Liver (tissue), 9 donors: Measurements from ENCODE around the gene MIDN. TPM values are rescaled to one million over a fixed set of nuclear protein-coding genes. Genes with fewer than 3 reads are reported as not detected.

ENCODE experiments used
- DNase-seq: peaks from one replicate; pipeline ENCODE4 v3.0.0-alpha.2; 2017; ENCODE audit warnings: low spot score
- H3K27ac ChIP-seq, 2 donors: one replicate each; pipeline ENCODE4 v1.7.0; 2013; ENCODE audit warnings: inconsistent platforms in 2 of 2, low read length in 2 of 2, control low read depth in 1 of 2, low read depth in 1 of 2, mild to moderate bottlenecking in 1 of 2
- H3K27me3 ChIP-seq, 4 donors: one replicate each; pipeline versions ENCODE4 v1.6.1 to v1.7.0; 2013; ENCODE audit warnings: low read length in 3 of 4, inconsistent platforms in 1 of 4, mild to moderate bottlenecking in 1 of 4, moderate library complexity in 1 of 4; ENCODE audit not compliant: control insufficient read depth in 4 of 4, insufficient read depth in 4 of 4
- H3K36me3 ChIP-seq, 4 donors: one replicate each; pipeline versions ENCODE4 v1.6.1 to v1.7.0; 2013; ENCODE audit warnings: low read length in 3 of 4, mild to moderate bottlenecking in 3 of 4, low read depth in 1 of 4, moderate library complexity in 1 of 4; ENCODE audit not compliant: control insufficient read depth in 4 of 4, insufficient read depth in 3 of 4
- H3K4me1 ChIP-seq, 4 donors: one replicate each; pipeline versions ENCODE4 v1.6.1 to v1.7.0; 2013; ENCODE audit warnings: low read length in 3 of 4, mild to moderate bottlenecking in 3 of 4, moderate library complexity in 1 of 4; ENCODE audit not compliant: control insufficient read depth in 4 of 4, insufficient read depth in 4 of 4
- H3K4me3 ChIP-seq, 3 donors: one replicate each; pipeline versions ENCODE4 v1.6.1 to v1.7.0; 2013; ENCODE audit warnings: low read length in 3 of 3, control low read depth in 1 of 3, low read depth in 1 of 3, mild to moderate bottlenecking in 1 of 3
- H3K9ac ChIP-seq, 2 donors: one replicate each; pipeline ENCODE4 v1.7.0; 2013; ENCODE audit warnings: low read length in 2 of 2, mild to moderate bottlenecking in 2 of 2, moderate library complexity in 2 of 2, control low read depth in 1 of 2, low read depth in 1 of 2
- H3K9me3 ChIP-seq, 4 donors: one replicate each; pipeline versions ENCODE4 v1.6.1 to v1.7.0; 2013; ENCODE audit warnings: low read length in 3 of 4; ENCODE audit not compliant: control insufficient read depth in 4 of 4
- ATF3 ChIP-seq: IDR thresholded peaks from 2 replicates; pipeline ENCODE4 v1.6.1; 2016; ENCODE audit warnings: antibody characterized with exemption
- CTCF ChIP-seq: fragments of 150-350 bp; IDR thresholded peaks from 2 replicates; pipeline ENCODE4 v1.5.1; 2017; ENCODE audit warnings: improper control_type of control experiment, low read depth, low read length; ENCODE audit not compliant: missing input control
- EGR1 ChIP-seq, 2 donors: IDR thresholded peaks; 2 replicates each; pipeline ENCODE4 v1.6.1; 2016 to 2018; ENCODE audit warnings: antibody characterized with exemption in 2 of 2, low read depth in 2 of 2
- FOXA1 ChIP-seq: IDR thresholded peaks from 2 replicates; pipeline ENCODE4 v1.6.1; 2016; ENCODE audit warnings: antibody characterized with exemption
- FOXA2 ChIP-seq: IDR thresholded peaks from 2 replicates; pipeline ENCODE4 v1.6.1; 2016; ENCODE audit warnings: antibody characterized with exemption
- GABPA ChIP-seq, 2 donors: IDR thresholded peaks in 1 of 2; conservative IDR thresholded peaks in 1 of 2; 2 replicates each; pipeline ENCODE4 v1.6.1; 2016; ENCODE audit warnings: antibody characterized with exemption in 2 of 2, mild to moderate bottlenecking in 1 of 2, moderate library complexity in 1 of 2
- HNF4A ChIP-seq, 2 donors: conservative IDR thresholded peaks; 2 replicates each; pipeline ENCODE4 v1.6.1; 2016; ENCODE audit warnings: antibody characterized with exemption in 2 of 2, mild to moderate bottlenecking in 2 of 2
- HNF4G ChIP-seq: IDR thresholded peaks from 2 replicates; pipeline ENCODE4 v1.6.1; 2016; ENCODE audit warnings: antibody characterized with exemption
- JUND ChIP-seq, 2 donors: IDR thresholded peaks; 2 replicates each; pipeline ENCODE4 v1.6.1; 2016; ENCODE audit warnings: antibody characterized with exemption in 2 of 2
- NR2F2 ChIP-seq: IDR thresholded peaks from 2 replicates; pipeline ENCODE4 v1.6.1; 2016; ENCODE audit warnings: antibody characterized with exemption
- RAD21 ChIP-seq, 2 donors: IDR thresholded peaks; 2 replicates each; pipeline ENCODE4 v1.6.1; 2016; ENCODE audit warnings: antibody characterized with exemption in 2 of 2, mild to moderate bottlenecking in 2 of 2
- RXRA ChIP-seq, 2 donors: IDR thresholded peaks; 2 replicates each; pipeline ENCODE4 v1.6.1; 2017 to 2018; ENCODE audit warnings: antibody characterized with exemption in 2 of 2, mild to moderate bottlenecking in 1 of 2
- SP1 ChIP-seq: IDR thresholded peaks from 2 replicates; pipeline ENCODE4 v1.6.1; 2018; ENCODE audit warnings: antibody characterized with exemption, mild to moderate bottlenecking
- TAF1 ChIP-seq: conservative IDR thresholded peaks from 2 replicates; pipeline ENCODE4 v1.6.1; 2016; ENCODE audit warnings: antibody characterized with exemption, mild to moderate bottlenecking
- YY1 ChIP-seq: IDR thresholded peaks from 2 replicates; pipeline ENCODE4 v1.6.1; 2016; ENCODE audit warnings: antibody characterized with exemption, mild to moderate bottlenecking
- ZBTB33 ChIP-seq: IDR thresholded peaks from 2 replicates; pipeline ENCODE4 v1.6.1; 2016; ENCODE audit warnings: antibody characterized with exemption
- WGBS: extraction: QIAGEN DNeasy Blood & Tissue Kit; methylation state at CpG from one replicate; pipeline ENCODE4 v1.1.7; 2013; 5-methylcytosine and 5-hydroxymethylcytosine counted together
- polyA plus RNA-seq, 2 donors: library from polyadenylated mRNA; stranded (reverse) in 1 of 2; unstranded in 1 of 2; fragments of 200-250 nt in 1 of 2; fragments of >200 nt in 1 of 2; fragmentation: Nextera tagmentation in 1 of 2; extraction: Ambion mirVana in 1 of 2; gene quantifications; one replicate each; pipeline versions ENCODE4 v1.2.1 to v1.2.3, GENCODE V29; 2013 to 2015
- total RNA-seq, 2 donors: library from RNA; depleted of rRNA; stranded (reverse); fragments of >200 nt; gene quantifications; one replicate each; pipeline ENCODE4 v1.2.3, GENCODE V29; 2014
- TF ChIP-seq, protein P1 (sequence below): IDR thresholded peaks from 2 replicates; pipeline ENCODE4 v1.6.1; 2016; ENCODE audit warnings: antibody characterized with exemption
- TF ChIP-seq, protein P2 (sequence below): IDR thresholded peaks from 2 replicates; pipeline ENCODE4 v1.6.1; 2016; ENCODE audit warnings: antibody characterized with exemption, mild to moderate bottlenecking
- donor health status: healthy.
- donor health status: healthy.
- donor health status: healthy.
- donor health status: healthy.
- donor health status: healthy.

The MIDN gene
- total and polyA plus RNA-seq, 4 donors = 2.9 to 22.9 (median 11.8) TPM

- 84% methylated on average over 34 of the region's 34 CpGs for WGBS
- no peaks in the 10 kb centered on the region for H3K27me3 ChIP-seq
Measured at GRCh38 chr19:1299801-1300200, 51.4 kb downstream of the MIDN start.

More at GRCh38 chr19:1299801-1300200, 51.4 kb downstream of the MIDN start:
- no peak overlapping the region for H3K27ac ChIP-seq
- H3K9ac ChIP-seq = no peak overlapping the region
- no peak for DNase-seq
- no peaks in the 10 kb centered on the region for H3K9me3 ChIP-seq
- TF ChIP-seq FOXA2 (no peak), JUND (IDR thresholded peaks at IDR 0.05) (no peak), NR2F2 (no peak), GABPA (IDR thresholded peaks at IDR 0.05 in 1 of 2, conservative IDR thresholded peaks at IDR 0.05 in 1 of 2) (no peak), TAF1 (no peak), CTCF (no peak), EGR1 (IDR thresholded peaks at IDR 0.05; ENCODE audit: low read depth in 2 of 2) (no peak), ZBTB33 (no peak), RXRA (IDR thresholded peaks at IDR 0.05) (no peak), ATF3 (no peak), SP1 (no peak), FOXA1 (no peak), HNF4G (no peak), HNF4A (conservative IDR thresholded peaks at IDR 0.05) (no peak), YY1 (no peak), RAD21 (IDR thresholded peaks at IDR 0.05) (no peak)
- TF ChIP-seq, protein P1, sequence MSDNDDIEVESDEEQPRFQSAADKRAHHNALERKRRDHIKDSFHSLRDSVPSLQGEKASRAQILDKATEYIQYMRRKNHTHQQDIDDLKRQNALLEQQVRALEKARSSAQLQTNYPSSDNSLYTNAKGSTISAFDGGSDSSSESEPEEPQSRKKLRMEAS = no peak
- TF ChIP-seq, protein P2, sequence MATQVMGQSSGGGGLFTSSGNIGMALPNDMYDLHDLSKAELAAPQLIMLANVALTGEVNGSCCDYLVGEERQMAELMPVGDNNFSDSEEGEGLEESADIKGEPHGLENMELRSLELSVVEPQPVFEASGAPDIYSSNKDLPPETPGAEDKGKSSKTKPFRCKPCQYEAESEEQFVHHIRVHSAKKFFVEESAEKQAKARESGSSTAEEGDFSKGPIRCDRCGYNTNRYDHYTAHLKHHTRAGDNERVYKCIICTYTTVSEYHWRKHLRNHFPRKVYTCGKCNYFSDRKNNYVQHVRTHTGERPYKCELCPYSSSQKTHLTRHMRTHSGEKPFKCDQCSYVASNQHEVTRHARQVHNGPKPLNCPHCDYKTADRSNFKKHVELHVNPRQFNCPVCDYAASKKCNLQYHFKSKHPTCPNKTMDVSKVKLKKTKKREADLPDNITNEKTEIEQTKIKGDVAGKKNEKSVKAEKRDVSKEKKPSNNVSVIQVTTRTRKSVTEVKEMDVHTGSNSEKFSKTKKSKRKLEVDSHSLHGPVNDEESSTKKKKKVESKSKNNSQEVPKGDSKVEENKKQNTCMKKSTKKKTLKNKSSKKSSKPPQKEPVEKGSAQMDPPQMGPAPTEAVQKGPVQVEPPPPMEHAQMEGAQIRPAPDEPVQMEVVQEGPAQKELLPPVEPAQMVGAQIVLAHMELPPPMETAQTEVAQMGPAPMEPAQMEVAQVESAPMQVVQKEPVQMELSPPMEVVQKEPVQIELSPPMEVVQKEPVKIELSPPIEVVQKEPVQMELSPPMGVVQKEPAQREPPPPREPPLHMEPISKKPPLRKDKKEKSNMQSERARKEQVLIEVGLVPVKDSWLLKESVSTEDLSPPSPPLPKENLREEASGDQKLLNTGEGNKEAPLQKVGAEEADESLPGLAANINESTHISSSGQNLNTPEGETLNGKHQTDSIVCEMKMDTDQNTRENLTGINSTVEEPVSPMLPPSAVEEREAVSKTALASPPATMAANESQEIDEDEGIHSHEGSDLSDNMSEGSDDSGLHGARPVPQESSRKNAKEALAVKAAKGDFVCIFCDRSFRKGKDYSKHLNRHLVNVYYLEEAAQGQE = no peak
- no peak overlapping the region for H3K4me3 ChIP-seq
- peaks cover 7 to 17% (median 14%) of the 10 kb centered on the region in 4 donors for H3K4me1 ChIP-seq
- peaks cover 0 to 5% (median 0%) of the 10 kb centered on the region in 4 donors for H3K36me3 ChIP-seq
